NOMO-1 treated with dmso at 0.1 percent for 144 hours (cell line): ENCODE measurements around the gene AMPD2.

Source experiments
- DNase-seq: peaks from one replicate; lab custom pipeline; 2025; ENCODE audit not compliant: unreplicated experiment; lab: John Stamatoyannopoulos, UW

The AMPD2 gene

DNA sequence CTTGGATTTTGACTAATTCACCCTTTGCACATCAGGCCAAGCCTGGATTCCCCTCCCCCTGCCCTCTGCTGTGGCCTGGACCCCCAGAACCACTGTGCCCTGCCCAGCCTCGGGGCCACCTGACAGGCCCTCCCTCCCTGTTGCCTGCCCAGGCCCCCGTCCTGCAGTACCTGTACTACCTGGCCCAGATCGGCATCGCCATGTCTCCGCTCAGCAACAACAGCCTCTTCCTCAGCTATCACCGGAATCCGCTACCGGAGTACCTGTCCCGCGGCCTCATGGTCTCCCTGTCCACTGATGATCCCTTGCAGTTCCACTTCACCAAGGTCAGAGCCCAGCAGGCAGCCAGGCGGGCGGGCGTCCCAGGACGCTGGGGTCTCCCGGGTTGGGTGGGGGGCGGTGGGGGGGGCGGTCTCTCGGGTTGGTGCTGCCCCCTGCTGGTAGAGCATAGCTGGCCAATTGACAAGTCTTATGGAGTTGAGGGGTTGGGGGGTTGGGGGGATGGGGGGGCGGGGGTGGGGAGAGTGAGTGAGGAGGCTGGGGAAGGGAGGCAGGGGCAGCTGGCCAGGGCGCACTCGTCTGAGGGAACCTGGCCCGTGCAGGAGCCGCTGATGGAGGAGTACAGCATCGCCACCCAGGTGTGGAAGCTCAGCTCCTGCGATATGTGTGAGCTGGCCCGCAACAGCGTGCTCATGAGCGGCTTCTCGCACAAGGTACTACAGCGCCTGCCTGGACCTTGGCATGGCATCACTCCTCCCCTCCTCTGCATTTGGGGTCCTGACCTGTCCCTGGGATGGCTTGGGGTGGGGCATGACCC is 10.7 kb downstream of the AMPD2 start:
- DNase-seq: no peak

DNA sequence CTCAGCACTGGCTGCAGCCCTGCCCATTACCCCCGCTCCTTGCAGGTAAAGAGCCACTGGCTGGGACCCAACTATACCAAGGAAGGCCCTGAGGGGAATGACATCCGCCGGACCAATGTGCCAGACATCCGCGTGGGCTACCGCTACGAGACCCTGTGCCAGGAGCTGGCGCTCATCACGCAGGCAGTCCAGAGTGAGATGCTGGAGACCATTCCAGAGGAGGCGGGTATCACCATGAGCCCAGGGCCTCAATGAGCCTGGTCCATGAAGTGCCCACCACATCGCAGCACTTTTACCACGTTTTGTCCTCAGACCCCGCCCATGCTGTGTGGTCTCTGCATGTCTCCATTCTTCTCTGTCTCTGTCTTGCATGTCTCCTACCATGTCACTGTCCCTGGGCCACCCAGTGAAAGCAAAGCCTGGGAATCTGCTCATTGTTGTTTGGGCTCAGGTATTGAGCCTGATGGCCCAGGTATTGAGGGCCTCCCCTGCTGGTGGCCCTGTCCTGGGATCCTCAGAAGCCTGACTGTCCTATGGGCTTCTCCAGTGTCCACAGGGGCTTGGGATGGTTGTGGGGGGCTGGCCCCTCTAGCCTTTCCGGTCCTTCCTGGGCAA is 11.4 kb downstream of the AMPD2 start:
- no peak for DNase-seq

DNA sequence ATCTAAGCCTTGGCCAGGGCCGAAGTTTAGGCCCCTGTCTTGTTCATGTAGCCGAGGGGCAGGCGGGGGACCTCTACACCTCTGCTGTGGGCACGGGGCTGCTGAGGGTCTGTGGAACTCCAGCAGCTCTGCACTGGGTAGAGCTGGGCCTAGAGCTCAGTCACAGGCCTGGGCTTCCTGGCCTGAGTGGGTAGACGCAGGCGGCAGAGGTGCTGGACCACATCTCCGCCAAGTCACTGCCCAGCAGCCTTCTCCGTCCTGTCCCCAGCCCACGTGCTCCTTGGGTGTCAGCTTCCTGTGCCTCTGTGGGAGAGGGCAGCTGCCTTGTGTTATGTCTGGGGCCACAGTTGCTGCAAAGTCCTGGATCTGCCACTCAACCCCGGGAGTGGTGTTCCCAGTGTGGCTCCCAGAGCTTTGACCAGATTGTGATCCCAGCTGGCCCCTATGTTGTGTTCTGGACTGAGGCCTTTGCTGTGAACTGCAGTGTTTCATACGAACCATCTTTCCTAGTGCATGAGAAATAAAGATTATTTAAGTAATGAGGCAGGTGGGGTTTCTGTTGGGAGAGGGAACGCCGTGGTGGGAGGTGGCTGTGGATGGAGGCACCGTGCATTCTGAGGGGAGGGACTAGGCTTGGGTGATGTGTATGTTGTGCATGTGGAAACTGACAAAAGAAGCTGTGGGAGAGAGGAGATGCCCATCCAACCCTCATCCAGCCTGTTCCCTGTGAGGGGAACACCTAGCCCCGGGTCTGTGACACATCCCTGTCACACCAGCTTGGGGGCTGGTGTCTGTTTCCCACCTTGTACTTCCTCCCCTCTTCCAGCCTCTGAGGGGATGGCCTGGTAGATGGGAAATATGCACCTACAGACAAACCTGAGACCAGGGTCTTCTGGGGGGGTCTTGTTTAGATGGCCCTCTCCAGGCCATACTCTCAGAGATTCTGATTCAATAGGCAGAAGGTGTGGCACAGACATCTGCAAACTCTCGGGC is 12.2 kb downstream of the AMPD2 start:
- DNase-seq: no peak

DNA sequence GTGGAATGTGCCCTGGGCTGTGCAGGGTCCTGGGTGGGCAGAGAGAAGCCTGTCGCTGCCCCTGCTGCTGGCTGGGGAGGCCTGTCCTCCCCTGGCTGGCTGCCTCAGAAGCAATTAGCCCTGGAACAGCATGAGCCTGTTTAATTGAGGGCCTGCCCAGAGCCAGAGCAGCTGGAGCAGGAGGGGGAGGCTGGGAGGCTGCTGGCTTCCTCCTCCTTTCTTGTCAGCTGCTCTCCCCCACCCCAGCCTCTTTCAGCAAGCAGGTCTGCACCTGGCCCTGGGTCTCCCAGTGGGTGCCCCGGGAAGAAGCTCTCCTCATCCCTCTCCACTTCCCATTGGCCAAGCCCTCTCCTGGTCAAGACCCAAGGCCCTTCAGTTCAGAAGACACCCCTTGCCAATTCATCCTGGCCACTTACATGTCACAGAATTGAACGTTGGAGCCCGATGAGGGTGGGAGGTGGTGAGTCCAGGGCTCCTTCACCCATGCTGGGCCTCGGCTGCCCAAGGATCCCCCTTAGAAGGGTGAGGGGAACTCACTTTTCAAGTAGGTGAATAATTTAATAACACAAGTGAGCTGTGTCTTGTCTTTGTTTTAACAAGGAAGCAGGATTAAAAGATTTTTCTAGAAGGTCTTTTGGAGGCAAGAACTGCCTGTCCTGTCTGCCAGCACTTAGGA is 13.2 kb downstream of the AMPD2 start:
- no peak for DNase-seq

DNA sequence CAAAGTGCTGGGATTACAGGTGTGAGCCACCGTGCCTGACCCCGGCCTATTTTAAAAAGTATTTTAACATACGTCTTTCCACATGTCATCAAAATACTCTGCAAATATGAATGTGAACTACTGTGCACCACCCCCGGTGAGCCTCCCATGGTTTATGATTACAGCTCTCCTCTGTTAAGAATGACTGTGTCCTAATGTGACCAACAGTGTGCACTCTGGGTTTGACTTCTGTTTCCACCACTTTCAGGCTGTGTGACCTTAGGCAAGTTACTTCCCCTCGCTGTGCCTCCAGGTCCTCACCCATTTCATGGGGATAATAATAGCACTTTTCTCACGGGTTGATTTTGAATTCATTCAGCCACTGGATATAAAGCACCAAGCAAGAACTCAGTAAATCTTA is 14.7 kb downstream of the AMPD2 start:
- DNase-seq: no peak

DNA sequence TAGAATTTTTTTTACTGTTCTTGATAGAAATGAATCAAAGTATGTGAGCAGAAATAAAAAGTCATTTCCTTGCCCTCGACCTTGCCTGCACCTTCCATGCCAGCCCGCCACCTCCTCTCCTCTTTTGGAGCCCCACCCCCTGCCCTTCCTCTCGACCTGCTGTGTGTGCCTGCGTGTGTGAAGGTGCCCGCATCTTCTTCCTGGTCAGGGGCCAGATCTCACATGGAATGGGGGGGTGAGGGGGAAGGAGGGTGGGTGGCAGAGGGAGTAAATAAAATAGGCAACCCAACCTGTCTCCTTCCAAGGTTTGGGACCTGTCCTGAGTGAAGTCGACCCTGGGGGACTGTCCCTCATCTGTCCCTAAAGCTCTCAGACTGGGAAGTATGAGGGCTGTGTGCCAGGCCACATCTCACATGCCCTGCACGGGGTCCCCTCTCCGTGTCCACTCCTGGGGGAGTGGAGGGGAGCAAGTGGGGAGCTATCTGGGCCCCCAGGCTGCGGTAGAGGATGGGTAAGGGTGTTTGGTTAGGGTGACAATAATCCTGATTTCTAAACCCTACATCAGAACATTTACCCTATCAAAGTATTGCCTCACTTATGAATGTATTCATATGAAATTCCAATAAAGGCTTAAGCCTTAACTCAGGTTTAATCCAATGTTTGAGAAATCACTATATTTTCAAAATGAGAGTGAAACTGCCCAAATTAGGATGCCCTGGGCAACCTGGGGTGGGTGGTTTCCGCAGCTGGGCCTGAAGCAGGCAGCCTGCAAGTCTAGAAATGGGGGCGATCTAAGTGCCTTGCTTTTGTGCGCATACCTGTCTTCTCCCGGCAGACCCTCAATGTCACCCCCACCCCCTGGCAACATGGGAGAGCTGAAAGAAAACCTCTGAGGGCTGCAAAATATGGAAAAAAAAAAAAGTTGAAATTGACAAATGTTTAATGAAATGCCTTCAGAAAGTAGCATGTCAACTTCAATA is 15.4 kb downstream of the AMPD2 start:
- no peak for DNase-seq

DNA sequence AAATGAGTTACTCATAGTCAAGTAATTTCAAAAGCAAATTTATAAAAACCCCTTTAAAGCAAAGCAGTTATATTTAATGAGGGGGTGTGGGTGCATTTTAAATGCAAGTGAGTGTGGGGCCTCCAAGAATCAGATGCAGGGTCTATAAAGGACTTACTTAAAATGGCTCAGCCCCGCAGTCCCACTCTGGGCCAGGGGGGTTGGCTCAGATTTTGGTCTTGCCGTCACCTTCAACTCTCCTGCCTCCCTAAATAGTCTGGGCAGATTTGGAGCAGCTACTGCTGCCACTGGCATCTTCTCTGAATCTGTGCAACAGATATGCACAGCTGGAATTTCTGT is 16.2 kb downstream of the AMPD2 start:
- DNase-seq: no peak

DNA sequence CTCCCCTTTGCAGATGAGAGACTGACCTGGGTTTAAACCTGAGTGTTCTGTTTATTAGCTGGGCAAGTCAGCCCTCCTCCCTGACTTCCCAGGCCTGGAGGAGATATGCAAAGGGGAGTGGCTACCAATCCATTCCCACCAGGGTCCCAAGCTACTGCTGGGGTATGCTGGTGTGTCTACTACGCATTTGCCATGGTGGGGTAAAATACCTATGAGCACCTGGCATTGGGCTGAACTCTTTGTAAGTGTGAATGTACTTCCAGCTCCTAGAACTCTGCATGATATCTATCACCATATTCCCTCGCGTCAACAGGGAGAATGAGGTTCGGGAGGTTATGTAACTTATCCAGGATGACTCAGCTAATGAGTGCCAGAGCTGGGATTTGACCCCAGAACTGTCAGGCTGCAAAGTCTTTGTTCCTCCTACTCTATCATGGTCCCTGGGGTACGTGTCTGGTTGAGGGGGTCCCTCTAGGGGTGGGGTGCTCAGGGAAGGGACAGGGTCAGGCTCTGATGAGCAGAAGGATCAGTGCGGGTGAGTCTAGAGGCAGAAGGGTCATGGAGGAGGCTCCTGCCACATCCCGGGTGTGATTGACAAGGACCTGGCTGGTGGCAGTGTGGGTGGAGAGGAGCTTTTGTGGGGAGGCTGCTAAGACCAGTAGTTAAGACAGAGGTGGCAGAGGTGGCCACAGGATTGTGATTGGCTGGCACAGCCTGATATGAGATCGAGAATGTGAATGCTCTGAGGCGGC is 16.7 kb downstream of the AMPD2 start:
- no peak for DNase-seq

DNA sequence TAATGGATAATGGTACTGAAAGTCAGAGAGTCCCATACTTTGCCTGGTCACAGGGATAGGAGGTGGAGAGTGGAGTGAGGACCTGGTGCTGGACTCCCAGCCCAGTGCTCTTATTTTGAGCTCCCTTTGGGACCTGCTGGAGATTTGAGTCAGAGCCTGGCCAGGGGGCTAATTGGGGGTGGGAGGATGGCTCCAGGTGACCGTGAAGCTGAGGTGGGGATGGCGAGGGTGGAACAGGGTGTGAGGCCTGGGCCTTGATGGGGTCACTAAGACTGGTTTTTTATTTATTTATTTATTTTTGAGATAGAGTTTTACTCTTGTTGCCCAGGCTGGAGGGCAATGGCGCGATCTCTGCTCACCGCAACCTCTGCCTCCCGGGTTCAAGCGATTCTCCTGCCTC is 17.8 kb downstream of the AMPD2 start:
- DNase-seq: no peak

DNA sequence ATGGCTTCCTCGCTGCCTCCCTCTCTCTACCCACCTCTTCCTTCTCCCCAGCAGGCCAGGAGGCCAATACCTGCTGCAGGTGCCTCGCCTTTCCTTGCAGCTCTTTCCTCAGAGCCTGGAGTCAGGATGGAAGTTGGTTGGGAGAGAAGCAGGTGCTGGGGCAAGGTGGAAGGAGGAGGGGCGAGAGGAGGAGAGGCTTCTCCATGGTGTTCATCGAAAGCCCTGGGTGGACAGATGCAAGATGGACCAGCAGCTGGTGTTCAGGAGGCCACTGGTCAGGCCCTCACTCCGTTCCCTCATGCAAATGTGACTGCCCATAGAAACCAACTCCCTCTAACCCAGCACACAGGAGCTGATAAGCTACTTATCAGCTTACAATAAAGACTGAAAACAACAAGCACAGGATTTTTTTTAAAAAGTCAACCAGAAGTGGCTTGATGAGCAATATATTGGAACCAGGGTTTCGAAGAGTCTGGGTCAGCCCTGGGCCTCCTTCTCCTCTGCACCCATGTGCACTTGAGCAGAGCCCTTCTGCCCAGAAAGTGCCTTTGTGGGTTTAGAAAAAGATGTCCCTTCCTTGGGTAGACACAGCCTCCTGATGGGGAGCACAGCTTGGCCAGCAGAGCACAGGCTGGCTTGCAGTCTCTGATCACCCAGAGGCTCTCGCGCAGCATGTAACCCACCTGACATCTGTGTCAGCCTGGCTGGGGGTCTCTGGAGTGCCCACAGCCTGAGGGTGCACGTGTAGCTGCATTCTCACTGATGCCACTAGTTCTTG is 19.6 kb downstream of the AMPD2 start:
- DNase-seq: no peak

DNA sequence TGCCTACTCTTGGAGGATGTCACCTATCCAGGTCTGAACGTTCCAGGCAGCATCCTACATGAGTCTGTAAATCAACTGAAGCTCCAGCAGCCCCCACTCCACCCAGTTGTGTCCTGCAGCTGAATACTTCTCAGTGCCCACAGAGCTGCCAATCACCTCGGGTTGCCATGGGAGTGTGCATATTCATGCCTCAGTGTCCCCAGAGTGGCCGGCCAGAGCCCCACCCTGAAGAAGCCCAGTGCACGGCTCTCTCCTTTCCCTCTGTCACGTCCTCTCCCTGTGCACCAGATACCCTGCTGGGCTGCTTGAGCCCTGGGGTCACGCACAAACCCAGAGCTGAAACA is 20.2 kb downstream of the AMPD2 start:
- no peak for DNase-seq

DNA sequence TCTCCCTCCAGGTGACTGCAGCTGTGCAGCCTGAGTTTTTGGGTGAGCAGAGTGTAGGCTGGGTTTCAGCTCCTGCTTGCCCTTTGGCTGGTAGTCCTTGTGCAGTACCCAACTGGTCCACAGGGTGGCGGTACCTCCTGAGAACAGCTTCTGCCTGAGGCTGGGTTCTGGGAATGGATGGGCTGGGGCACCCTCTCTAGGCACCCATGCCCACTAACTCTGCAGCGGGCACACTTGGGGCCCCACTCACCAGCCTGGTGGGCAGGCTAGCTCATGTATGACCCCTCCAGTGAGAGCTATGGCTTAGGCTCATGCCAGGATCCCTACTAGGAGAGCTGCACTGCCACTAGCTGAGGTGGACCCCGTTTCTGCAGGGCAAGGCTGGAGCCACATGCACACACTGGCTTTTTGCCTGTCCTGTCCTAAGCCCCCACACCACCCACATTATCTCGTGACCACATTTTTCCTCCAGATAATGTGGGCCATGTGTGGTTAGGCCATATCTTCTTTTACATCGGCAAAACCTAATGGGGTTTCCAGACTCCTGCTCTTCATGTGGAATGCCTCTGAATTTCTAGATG is 20.7 kb downstream of the AMPD2 start:
- peak; percentile 13 for DNase-seq

DNA sequence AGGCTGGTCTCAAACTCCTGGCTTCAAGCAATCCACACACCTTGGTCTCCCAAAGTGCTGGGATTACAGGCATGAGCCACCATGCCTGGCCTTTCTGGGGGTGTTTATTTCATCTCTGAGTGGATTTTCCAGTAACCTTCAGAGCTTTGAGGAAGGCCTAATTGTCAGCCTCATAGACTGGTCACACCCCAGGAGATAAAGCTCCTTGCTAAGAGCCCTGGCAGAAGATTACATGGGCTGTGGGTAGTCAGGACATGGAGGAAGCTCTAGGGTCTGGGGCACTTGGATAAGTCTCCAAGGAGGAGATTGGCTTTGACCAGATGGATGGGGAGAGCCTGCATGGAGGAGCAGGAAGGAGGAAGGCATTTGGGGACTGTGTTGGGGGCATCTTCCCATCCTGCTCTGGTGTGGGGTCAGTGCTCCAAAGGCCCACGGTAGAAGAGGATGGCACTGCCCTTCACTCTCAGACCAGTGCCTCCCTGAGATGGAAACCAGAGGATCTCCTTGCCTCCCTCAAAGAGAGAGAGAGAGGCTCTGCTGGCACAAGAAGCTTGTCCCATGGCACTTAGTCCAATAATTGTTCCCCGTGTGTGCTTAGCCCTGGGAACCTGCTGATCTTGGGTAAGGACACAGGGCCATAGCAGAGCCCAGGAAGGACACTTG is 21.6 kb downstream of the AMPD2 start:
- no peak for DNase-seq

DNA sequence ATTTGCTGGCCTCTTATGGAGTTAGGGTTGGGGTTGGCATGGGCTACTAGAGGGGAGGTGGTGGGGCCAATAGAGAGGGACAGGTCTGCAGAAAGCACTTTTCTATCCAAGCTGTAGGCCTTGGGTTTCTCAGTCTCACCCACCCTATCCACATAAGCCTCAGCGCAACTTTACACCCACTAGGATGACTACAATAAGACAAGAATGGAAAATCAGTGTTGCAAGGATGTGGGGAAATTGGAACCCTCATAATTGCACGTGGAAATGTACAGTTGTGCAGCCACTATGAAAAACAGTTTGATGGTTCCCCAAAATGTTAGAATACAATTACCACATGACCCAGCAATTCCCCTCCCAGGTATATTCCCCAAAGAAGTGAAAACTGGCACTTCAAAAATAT is 22.2 kb downstream of the AMPD2 start:
- no peak for DNase-seq

DNA sequence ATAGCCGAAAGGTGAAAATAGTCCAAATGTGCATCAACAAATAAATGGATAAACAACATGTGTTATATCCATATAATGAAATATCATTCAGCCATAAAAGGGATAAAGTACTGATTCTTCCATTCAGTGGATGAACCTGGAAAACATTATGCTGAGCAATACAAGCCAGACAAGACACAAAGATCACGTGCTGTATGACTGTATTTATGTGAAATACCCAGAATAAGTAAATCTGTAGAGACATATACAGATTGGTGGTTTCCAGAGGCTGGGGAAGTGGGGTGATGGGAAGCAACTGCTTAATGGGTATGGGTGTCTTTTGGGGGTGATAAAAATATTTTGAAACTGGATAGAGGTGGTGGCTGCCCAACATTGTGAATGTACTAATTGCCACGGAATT is 23.0 kb downstream of the AMPD2 start:
- no peak for DNase-seq

DNA sequence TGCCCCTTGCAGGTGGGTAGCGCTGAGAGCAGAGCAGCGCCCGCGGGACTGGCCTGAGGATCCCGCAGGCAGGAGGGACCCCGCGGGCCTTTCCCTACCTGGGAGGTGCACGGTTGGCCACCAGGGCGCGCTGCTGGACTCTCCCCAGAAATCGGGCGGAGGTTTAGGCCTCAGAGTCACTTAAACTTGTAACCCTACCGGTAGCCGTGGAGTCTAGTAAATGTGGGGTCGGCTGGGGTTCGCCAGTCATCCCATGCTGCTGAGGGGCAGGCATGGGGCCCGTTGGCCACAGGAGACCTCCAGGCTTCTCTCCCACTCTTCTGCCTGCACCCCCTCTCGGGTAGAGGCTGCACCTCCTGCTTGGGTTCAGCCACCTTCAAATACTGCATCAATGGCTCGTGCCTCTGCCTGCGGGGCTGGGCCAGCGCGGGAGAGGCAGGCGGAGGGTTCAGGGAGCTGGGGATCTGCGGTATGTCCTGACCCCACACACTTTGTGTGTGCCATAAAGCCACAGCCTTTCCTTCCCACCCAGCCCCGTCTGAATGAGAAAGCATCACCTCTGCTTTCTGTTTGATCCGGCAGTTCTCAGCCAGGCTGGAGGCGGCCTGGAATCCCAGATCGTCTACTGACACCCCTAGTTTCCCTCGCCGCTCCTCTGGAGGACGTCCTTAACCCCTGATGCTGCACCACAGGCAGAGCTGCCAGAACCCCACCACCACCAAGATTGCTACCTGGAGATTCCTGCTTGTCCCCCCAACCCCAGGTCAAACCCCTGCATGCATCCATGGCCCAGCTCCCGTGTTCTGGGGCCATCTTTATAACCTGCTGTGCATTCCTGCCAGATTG is 24.0 kb downstream of the AMPD2 start:
- peak; percentile 58 for DNase-seq

DNA sequence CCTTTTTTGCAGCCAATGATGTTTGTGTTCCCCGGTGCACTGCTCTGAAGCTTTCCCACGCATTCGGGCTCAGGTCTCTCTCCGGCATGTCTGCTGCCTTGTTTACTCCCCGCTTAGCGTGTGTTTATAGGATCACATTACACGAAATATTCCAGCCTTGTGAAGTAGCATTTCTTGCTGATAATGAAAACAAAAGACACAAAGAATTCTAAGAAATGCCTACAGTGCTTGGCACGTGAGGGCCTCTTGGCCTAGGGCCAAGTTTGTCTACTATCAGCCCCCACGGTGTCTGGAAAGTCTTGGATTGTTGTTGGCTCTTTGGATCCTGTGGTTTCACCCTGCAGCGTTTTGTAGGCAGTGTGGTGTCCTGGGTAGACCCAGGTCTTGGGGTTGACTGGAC is 25.0 kb downstream of the AMPD2 start:
- DNase-seq: no peak
